Bone marrow (tissue), 2 donors: ENCODE data around the gene DLX1.
"Not testable (repeated sequence)": the region's sequence is repeated elsewhere in the genome, so short reads cannot be mapped to it uniquely, and the experiment has no call there.

Experiments
- DNase-seq, 2 donors: peaks; one replicate each; lab custom pipeline; 2025; lab: John Stamatoyannopoulos, UW

DLX1 gene

GRCh38 chr2:172085460-172086159 lies at the start of gene DLX1:
Gene DLX1, plus strand, starts transcription at chr2:172085507. Its CDS starts 171 bp downstream, at chr2:172085678.
- DNase-seq: no peak

DNA sequence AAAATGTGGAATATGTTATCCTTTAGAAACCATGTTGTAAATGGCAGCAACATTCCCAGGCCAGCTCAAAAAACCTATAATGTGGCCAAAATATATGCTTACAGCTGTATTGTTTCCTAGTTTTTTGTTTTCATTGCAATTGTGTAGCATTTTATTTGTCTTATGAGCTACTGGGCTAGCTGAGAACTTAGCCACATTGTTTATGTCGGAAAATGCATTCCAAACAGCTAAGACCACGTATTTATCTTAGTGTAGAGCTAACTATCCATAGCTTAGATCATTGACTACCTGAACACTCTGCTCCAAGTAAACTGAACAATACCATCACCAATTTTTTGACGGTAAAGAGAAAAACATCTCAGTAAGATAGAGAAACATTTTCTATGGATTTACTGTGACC lies 47.2 kb upstream of the DLX1 start:
- DNase-seq: no peak

- no peak for DNase-seq
Measured at GRCh38 chr2:172038604-172039003, 46.7 kb upstream of the DLX1 start.

DNA sequence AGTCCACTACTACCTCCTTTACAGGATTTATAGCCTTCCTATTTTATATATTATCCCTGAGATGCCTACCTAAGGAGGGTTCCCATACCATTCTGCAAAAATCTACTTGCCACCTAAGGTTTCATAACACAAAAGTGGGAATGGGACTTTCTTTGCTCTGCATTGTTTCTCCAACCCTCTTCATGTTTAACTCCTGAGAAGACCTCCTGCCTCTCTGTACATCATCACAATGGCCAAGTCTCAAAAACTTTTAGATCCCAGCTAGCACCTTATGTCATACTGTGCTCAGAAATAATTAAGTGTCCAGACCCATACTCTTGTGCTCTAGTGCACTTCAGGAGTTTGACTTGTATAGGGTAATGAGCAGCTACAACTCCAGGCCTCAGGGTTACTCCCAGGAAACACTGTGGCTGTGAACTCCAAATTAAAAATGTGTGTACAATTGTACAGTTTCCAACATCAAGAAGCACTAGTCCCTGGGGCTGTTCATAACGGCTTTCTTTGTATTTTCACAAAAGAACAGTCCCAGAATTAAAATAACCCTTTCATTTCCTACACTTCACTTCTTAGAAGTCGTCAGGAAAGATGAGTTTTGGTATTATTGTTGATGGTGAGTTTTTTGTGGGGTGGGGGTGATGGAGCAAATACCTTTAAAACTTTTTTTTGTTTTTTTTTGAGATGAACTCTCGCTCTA lies 46.1 kb upstream of the DLX1 start:
- no peak for DNase-seq

GRCh38 chr2:172040311-172040710 lies 45.0 kb upstream of the DLX1 start:
- DNase-seq: no peak

- DNase-seq: no peak
Measured at GRCh38 chr2:172046080-172046678, 39.1 kb upstream of the DLX1 start.

DNA sequence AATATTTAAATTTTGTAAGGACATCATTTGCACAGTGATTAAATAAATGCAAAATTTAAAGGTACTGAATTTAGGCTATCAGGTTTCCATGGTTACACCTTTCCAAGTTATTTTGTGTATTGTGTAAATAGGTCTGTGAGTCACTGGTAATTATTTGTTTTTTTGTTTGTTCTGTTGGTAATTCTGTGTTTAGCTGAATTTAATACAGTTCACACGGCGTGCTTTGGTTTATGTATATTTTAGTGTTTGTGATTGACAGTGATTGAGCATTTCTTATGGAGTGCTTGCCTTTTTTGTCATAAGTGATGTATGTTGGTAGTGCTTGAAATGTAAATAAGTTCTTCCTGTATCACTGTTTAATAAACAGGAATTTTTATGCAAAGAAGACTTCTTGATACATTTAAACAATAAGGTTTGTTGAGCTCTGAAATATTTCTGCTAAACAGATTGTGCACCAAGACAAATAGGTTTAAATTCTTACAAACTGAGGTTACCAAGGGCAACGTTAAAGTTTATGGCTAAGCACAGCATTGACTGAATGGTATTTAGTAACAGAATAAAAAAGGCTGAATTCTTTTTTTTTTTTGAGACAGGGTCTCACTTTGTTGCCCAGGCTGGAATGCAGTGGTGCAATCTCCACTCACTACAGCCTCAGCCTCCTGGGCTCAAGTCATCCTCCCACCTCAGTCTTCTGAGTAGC lies 38.3 kb upstream of the DLX1 start:
- no peak for DNase-seq

GRCh38 chr2:172047566-172048507 lies 37.5 kb upstream of the DLX1 start:
- DNase-seq: no peak

- no peak for DNase-seq
Measured at GRCh38 chr2:172048508-172049503, 36.5 kb upstream of the DLX1 start.

GRCh38 chr2:172049567-172050120 lies 35.7 kb upstream of the DLX1 start:
- DNase-seq: no peak

GRCh38 chr2:172050479-172051125 lies 34.7 kb upstream of the DLX1 start:
- DNase-seq: no peak

DNA sequence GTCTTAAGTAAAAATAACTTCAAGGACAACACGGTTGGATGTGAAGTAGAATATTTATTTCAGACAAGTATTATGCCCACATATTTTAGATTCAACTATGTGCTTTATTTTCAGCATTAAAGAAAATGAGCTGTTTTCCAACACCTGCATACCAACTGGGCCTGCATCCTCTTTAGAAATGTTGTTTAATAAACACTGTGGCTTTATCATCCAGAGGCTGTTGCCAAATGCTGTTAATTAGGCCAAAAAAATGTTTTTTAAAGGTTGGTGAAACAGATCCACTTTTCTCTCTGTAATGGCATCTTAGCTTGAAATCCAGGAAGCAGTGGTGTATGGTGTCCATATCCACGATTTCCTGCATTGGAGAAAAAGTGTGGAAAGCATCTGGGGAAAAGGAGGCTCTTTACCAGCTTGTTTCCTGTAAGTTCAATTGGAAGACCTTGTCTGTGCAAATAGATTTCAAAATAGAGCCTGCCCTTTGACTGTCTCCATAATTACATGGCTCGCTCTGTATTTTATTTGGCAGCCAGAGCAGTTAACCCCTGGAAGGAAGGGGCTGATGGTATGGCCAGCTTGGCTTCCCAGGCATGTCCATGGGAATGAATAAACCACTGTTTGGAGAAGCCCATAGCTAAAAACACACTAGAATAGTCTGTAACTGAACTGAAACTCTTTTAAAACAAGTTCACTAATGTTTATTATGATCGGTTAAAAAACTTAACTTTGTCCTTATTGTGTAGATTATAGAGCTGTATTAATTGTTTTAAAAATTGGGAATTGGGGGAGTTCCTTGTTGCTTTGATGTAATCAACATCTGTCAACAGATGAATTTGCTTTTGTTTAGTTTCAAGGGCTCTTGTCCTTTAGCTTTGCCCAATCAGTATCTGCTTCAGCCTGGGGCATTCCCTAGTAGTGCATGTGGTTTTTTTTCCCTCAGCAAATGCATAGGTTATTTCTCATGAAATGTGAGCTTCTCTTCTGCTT lies 33.0 kb upstream of the DLX1 start:
- DNase-seq: no peak

GRCh38 chr2:172053486-172053885 lies 31.8 kb upstream of the DLX1 start:
- no peak for DNase-seq

DNA sequence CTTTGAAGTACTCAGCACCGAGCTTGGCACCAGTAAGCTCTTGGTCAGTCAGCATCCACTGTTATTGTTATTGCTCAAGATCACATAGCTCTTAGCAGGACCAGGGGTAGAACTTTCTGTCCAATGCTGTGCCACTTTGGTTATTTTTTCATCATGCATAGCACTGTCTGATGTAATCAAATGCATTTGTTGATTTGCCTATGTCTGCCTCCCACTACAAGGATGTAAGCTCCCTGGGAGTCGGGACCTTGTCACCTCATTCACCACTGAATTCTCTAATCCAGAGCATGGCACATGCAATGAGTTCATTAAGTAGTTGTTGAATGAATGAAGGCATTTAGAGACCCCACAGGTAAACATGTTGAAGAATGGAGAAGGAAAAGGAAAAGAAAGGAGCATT lies 29.0 kb upstream of the DLX1 start:
- DNase-seq: no peak

DNA sequence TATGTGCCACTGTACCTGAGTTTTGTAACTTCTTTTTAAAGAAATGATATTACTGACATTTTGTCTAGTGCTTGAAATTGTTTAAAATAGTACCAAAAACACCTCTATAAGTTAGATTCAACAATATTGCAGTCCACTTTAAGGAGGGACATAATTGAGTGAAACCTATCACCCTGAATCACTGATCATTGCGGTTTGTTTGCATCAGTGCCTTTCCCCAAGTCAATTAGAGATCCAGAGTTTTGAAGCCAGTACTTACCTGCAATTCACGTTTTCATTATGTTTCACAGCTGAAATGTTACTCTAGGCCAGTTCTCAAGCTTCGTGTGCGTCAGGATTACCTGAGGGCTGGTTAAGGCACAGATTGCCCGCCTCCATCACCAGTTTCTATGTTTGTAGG lies 26.6 kb upstream of the DLX1 start:
- DNase-seq: no peak

DNA sequence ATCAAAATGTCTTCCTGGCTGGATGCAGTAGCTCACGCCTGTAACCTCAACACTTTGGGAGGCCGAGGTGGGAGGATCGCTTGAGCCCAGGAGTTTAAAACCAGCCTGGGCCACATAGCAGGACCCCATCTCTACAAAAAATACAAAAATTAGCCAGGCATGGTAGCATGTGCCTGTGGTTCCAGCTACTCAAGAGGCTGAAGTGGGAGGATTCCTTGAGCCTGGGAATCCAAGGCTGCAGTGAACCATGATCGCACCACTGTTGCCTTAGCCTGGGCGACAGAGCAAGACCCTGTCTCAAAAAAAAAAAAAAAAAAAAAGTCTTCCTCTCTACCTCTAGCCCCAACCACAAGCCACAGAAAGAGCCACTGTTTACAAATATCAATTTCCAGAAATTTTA lies 25.2 kb upstream of the DLX1 start:
- not testable (repeated sequence) for DNase-seq

- no peak for DNase-seq
Measured at GRCh38 chr2:172062402-172063004, 22.8 kb upstream of the DLX1 start.

DNA sequence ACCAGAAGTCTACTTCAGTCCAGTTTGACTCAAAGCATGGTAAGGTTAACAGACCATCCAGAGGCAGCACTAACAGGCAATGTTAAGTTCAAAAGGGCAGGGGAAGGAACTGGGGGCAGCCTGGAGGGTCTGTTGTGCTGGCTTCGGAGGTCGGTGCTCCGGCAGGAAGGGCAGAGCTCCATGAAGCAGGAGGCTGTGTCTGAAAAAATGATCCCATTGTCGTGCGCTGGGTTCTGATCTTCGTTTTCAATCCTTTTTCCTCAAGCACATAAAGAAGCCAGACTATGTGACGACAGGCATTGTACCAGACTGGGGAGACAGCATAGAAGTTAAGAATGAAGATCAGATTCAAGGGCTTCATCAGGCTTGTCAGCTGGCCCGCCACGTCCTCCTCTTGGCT lies 21.9 kb upstream of the DLX1 start:
- no peak for DNase-seq
